GM21526 (cell line): ENCODE measurements around the gene FOXK2.

Experiments used
- ATAC-seq: cut with Tn5 transposase; IDR thresholded peaks from one replicate; pipeline ENCODE4 v1.9.1; 2021; ENCODE audit warnings: moderate library complexity; ENCODE audit not compliant: unreplicated experiment, low FRiP score

FOXK2 gene

GRCh38 chr17:82630212-82630611 lies 110.7 kb downstream of the FOXK2 start:
- no peak for ATAC-seq

GRCh38 chr17:82631544-82631943 lies 112.0 kb downstream of the FOXK2 start:
- ATAC-seq = no peak

GRCh38 chr17:82632451-82632850 lies 112.9 kb downstream of the FOXK2 start:
- ATAC-seq = no peak

- ATAC-seq = no peak
Observed at GRCh38 chr17:82633343-82633742, 113.8 kb downstream of the FOXK2 start.

- no peak for ATAC-seq
Observed at GRCh38 chr17:82636626-82637598, 117.4 kb downstream of the FOXK2 start.

GRCh38 chr17:82638183-82638773 lies 118.7 kb downstream of the FOXK2 start:
- ATAC-seq = no peak

GRCh38 chr17:82639628-82640027 lies 120.1 kb downstream of the FOXK2 start:
- ATAC-seq = no peak

- no peak for ATAC-seq
Observed at GRCh38 chr17:82640036-82640435, 120.5 kb downstream of the FOXK2 start.

GRCh38 chr17:82642022-82642421 lies 122.5 kb downstream of the FOXK2 start:
- no peak for ATAC-seq

GRCh38 chr17:82644148-82644547 lies 124.6 kb downstream of the FOXK2 start:
- ATAC-seq = no peak

GRCh38 chr17:82645516-82645915 lies 126.0 kb downstream of the FOXK2 start:
- ATAC-seq = no peak

GRCh38 chr17:82647593-82648164 lies 128.1 kb downstream of the FOXK2 start:
- ATAC-seq = peak; percentile 30

GRCh38 chr17:82648165-82648668 lies 128.7 kb downstream of the FOXK2 start, which contains the start of gene WDR45B:
WDR45B (minus strand) TSS chr17:82648444; CDS start chr17:82648340, 104 bp downstream.
- peak; percentile 74 for ATAC-seq

GRCh38 chr17:82648742-82649331 lies 129.3 kb downstream of the FOXK2 start:
- no peak for ATAC-seq

GRCh38 chr17:82649501-82650261 lies 130.1 kb downstream of the FOXK2 start:
- ATAC-seq = no peak

GRCh38 chr17:82650723-82651122 lies 131.2 kb downstream of the FOXK2 start:
- ATAC-seq = no peak

GRCh38 chr17:82653651-82654528 lies 134.4 kb downstream of the FOXK2 start:
- no peak for ATAC-seq
